OCI-LY1 (cell line): Measurements from ENCODE around the gene CADM1.

Source experiments
- H2AFZ ChIP-seq: fragments of 200-600 bp; sonication (generic), shearing (Covaris generic); 2 replicates; pipeline ENCODE4 v1.6.0; 2014; ENCODE audit warnings: antibody characterized with exemption, mild to moderate bottlenecking, low read length
- H3F3A ChIP-seq: fragments of 200-600 bp; sonication (generic), shearing (Covaris generic); 2 replicates; pipeline ENCODE4 v1.6.0; 2014; ENCODE audit warnings: mild to moderate bottlenecking, antibody characterized with exemption, low read length, moderate library complexity; ENCODE audit not compliant: insufficient read depth
- H3K27ac ChIP-seq: fragments of 200-600 bp; sonication (generic); 2 replicates; pipeline ENCODE4 v1.5.1; 2014; ENCODE audit warnings: low read length, mixed run types, mild to moderate bottlenecking, low read depth; ENCODE audit not compliant: poor library complexity, severe bottlenecking
- H3K27me3 ChIP-seq: fragments of 200-600 bp; sonication (generic); 2 replicates; pipeline ENCODE4 v1.6.0; 2014; ENCODE audit warnings: antibody characterized with exemption, mild to moderate bottlenecking, low read length, moderate library complexity; ENCODE audit not compliant: insufficient read depth
- H3K36me3 ChIP-seq: fragments of 200-600 bp; sonication (generic); 2 replicates; pipeline ENCODE4 v1.6.1; 2014; ENCODE audit warnings: mild to moderate bottlenecking, antibody characterized with exemption, low read length, moderate library complexity, mixed read lengths; ENCODE audit not compliant: insufficient read depth
- H3K4me1 ChIP-seq: fragments of 200-600 bp; sonication (generic); 2 replicates; pipeline ENCODE4 v1.5.1; 2014; ENCODE audit warnings: mild to moderate bottlenecking, low read length, moderate library complexity; ENCODE audit not compliant: insufficient read depth, severe bottlenecking
- H3K4me2 ChIP-seq: fragments of 200-600 bp; sonication (generic), shearing (Covaris generic); 2 replicates; pipeline ENCODE4 v1.6.1; 2014; ENCODE audit warnings: low read length
- H3K4me3 ChIP-seq: fragments of 200-600 bp; sonication (generic); 2 replicates; pipeline ENCODE4 v1.5.1; 2014; ENCODE audit warnings: low read length, low read depth, mild to moderate bottlenecking, mixed read lengths; ENCODE audit not compliant: poor library complexity, severe bottlenecking
- H3K79me2 ChIP-seq: fragments of 200-600 bp; shearing (Covaris generic); 2 replicates; pipeline ENCODE4 v1.6.1; 2016; ENCODE audit warnings: mixed run types, low read length, mixed read lengths; ENCODE audit not compliant: insufficient read depth
- H3K9ac ChIP-seq: fragments of 200-600 bp; sonication (generic), shearing (Covaris generic); 2 replicates; pipeline ENCODE4 v1.6.1; 2014; ENCODE audit warnings: mild to moderate bottlenecking, low read length, mixed read lengths
- H3K9me2 ChIP-seq: fragments of 200-600 bp; sonication (generic), shearing (Covaris generic); 2 replicates; pipeline ENCODE4 v1.6.1; 2014; ENCODE audit warnings: low read depth, mild to moderate bottlenecking, low read length, mixed read lengths
- H3K9me3 ChIP-seq: fragments of 200-600 bp; shearing (Covaris generic); 2 replicates; pipeline ENCODE4 v1.6.1; 2014; ENCODE audit warnings: low read length, mixed read lengths
- H4K20me1 ChIP-seq: fragments of 200-600 bp; sonication (generic), shearing (Covaris generic); 2 replicates; pipeline ENCODE4 v1.6.0; 2016; ENCODE audit warnings: mild to moderate bottlenecking, low read length; ENCODE audit not compliant: insufficient read depth
- CTCF ChIP-seq: fragments of 200-600 bp; sonication (generic), shearing (Covaris generic); IDR thresholded peaks from 2 replicates; pipeline ENCODE4 v1.5.1; 2017; ENCODE audit warnings: mild to moderate bottlenecking, antibody characterized with exemption, low read length, moderate library complexity, mixed read lengths
- EZH2 ChIP-seq: fragments of 200-600 bp; sonication (generic), shearing (Covaris generic); IDR thresholded peaks from 2 replicates; pipeline ENCODE4 v1.8.0; 2017; ENCODE audit warnings: borderline replicate concordance, mixed run types, mild to moderate bottlenecking, antibody characterized with exemption, low read length, moderate library complexity, mixed read lengths

CADM1 gene

GRCh38 chr11:115463606-115464005, 40.6 kb downstream of the CADM1 start:
- Histone ChIP-seq H3K36me3 (no peaks in the 10 kb centered on the region), H3K4me1 (no peaks in the 10 kb centered on the region), H3K4me2 (no peak overlapping the region), H3K27ac (no peak overlapping the region), H2AFZ (no peak overlapping the region), H3K9me3 (no peaks in the 10 kb centered on the region), H3K9me2 (no peaks in the 10 kb centered on the region), H3F3A (no peaks in the 10 kb centered on the region), H4K20me1 (no peaks in the 10 kb centered on the region), H3K4me3 (no peak overlapping the region), H3K79me2 (no peaks in the 10 kb centered on the region), H3K27me3 (no peaks in the 10 kb centered on the region), H3K9ac (no peak overlapping the region)
- TF ChIP-seq CTCF (no peak), EZH2 (no peak)

GRCh38 chr11:115462757-115463156, 41.5 kb downstream of the CADM1 start:
- TF ChIP-seq EZH2: no peak
- no peak for TF ChIP-seq CTCF
- Histone ChIP-seq H3K9me3 (no peaks in the 10 kb centered on the region), H3F3A (no peaks in the 10 kb centered on the region), H3K36me3 (no peaks in the 10 kb centered on the region), H4K20me1 (no peaks in the 10 kb centered on the region), H3K27me3 (no peaks in the 10 kb centered on the region), H3K79me2 (no peaks in the 10 kb centered on the region), H3K27ac (no peak overlapping the region), H3K4me3 (no peak overlapping the region), H3K4me2 (no peak overlapping the region), H3K4me1 (no peaks in the 10 kb centered on the region), H3K9me2 (no peaks in the 10 kb centered on the region), H3K9ac (no peak overlapping the region), H2AFZ (no peak overlapping the region)

GRCh38 chr11:115462004-115462541, 42.1 kb downstream of the CADM1 start:
- no peak overlapping the region for H3K4me3 ChIP-seq
- H3K27ac ChIP-seq: no peak overlapping the region
- TF ChIP-seq EZH2 (no peak), CTCF (no peak)
- no peaks in the 10 kb centered on the region for H4K20me1 ChIP-seq
- no peak overlapping the region for H2AFZ ChIP-seq
- no peaks in the 10 kb centered on the region for H3F3A ChIP-seq
- H3K9me2 ChIP-seq: no peaks in the 10 kb centered on the region
- H3K4me1 ChIP-seq: no peaks in the 10 kb centered on the region
- H3K4me2 ChIP-seq: no peak overlapping the region
- H3K9ac ChIP-seq: no peak overlapping the region
- no peaks in the 10 kb centered on the region for H3K79me2 ChIP-seq
- no peaks in the 10 kb centered on the region for H3K27me3 ChIP-seq
- no peaks in the 10 kb centered on the region for H3K9me3 ChIP-seq
- H3K36me3 ChIP-seq: no peaks in the 10 kb centered on the region
